PC-9 (cell line): ENCODE data around the gene GUK1.

Experiments used
- CTCF ChIP-seq: fragments of 200-600 bp; sonication (generic); conservative IDR thresholded peaks from 2 replicates; pipeline ENCODE4 v1.6.1; 2017; ENCODE audit warnings: mixed run types, antibody characterized with exemption, mild to moderate bottlenecking, moderate library complexity
- EZH2 ChIP-seq: fragments of 200-600 bp; sonication (generic); IDR thresholded peaks from 2 replicates; pipeline ENCODE4 v1.8.0; 2017; ENCODE audit warnings: antibody characterized with exemption, low read depth

- TF ChIP-seq EZH2: no peak
- TF ChIP-seq CTCF: no peak
These were observed 22.7 kb upstream of the GUK1 start for GRCh38 chr1:228117335-228117734.
